CD14-positive monocyte (primary cell): ENCODE data around the gene NKX3-2. TPM values are rescaled to one million over a fixed set of nuclear protein-coding genes. Genes with fewer than 3 reads are reported as not detected.
A peak's percentile ranks its signal among the peaks of the same experiment; 100 is the strongest.

ENCODE experiments used
- DNase-seq, 3 donors: peaks; one replicate each; pipeline ENCODE4 v3.0.0-alpha.2; 2011 to 2022
- H2AFZ ChIP-seq: 2 replicates; pipeline ENCODE4 v1.6.0; 2012; ENCODE audit warnings: mild to moderate bottlenecking, low read depth, low read length, inconsistent platforms; ENCODE audit not compliant: insufficient read depth, poor library complexity, severe bottlenecking
- H3K27ac ChIP-seq, 2 donors: 1 replicate in 1 of 2; 2 replicates in 1 of 2; pipeline ENCODE4 v1.5.1; 2012 to 2013; ENCODE audit warnings: low read length in 2 of 2, control low read depth in 1 of 2, inconsistent platforms in 1 of 2, low read depth in 1 of 2, mild to moderate bottlenecking in 1 of 2
- H3K27me3 ChIP-seq, 2 donors: one replicate each; pipeline versions ENCODE4 v1.6.0 to v1.6.1; 2011 to 2013; ENCODE audit warnings: low read length in 2 of 2; ENCODE audit not compliant: control insufficient read depth in 2 of 2, insufficient read depth in 2 of 2
- H3K36me3 ChIP-seq, 2 donors: replicated peaks in 1 of 2; 1 replicate in 1 of 2; 2 replicates in 1 of 2; pipeline versions ENCODE4 v1.5.1 to v1.6.1; 2012 to 2013; ENCODE audit warnings: low read length in 2 of 2, control low read depth in 1 of 2, inconsistent platforms in 1 of 2, mild to moderate bottlenecking in 1 of 2; ENCODE audit not compliant: insufficient read depth in 2 of 2, control insufficient read depth in 1 of 2
- H3K4me1 ChIP-seq, 2 donors: 1 replicate in 1 of 2; 2 replicates in 1 of 2; pipeline versions ENCODE4 v1.5.1 to v1.6.1; 2012 to 2013; ENCODE audit warnings: low read length in 2 of 2, control low read depth in 1 of 2, inconsistent platforms in 1 of 2, mild to moderate bottlenecking in 1 of 2, moderate library complexity in 1 of 2; ENCODE audit not compliant: insufficient read depth in 2 of 2, control insufficient read depth in 1 of 2
- H3K4me2 ChIP-seq: replicated peaks from 2 replicates; pipeline ENCODE3; 2012; ENCODE audit warnings: low read length, moderate library complexity, mild to moderate bottlenecking; ENCODE audit not compliant: poor library complexity, severe bottlenecking; ENCODE audit errors: extremely low read depth
- H3K4me3 ChIP-seq, 3 experiments: fragments of 200-600 bp in 1 of 3; sonication (generic) in 1 of 3; replicated peaks in 1 of 3; 1 replicate in 2 of 3; 2 replicates in 1 of 3; pipeline ENCODE4 v1.5.1; 2011 to 2013; ENCODE audit warnings: low read length in 3 of 3, mild to moderate bottlenecking in 3 of 3, control low read depth in 2 of 3, low read depth in 2 of 3, inconsistent platforms in 1 of 3, moderate library complexity in 1 of 3
- H3K79me2 ChIP-seq: 2 replicates; pipeline ENCODE4 v1.6.0; 2012; ENCODE audit warnings: mild to moderate bottlenecking, control low read depth, inconsistent platforms, low read length, moderate library complexity; ENCODE audit not compliant: insufficient read depth
- H3K9ac ChIP-seq: 2 replicates; pipeline ENCODE4 v1.6.0; 2017; ENCODE audit warnings: low read length, mild to moderate bottlenecking; ENCODE audit not compliant: insufficient read depth, poor library complexity, severe bottlenecking
- H3K9me3 ChIP-seq, 2 donors: replicated peaks in 1 of 2; 1 replicate in 1 of 2; 2 replicates in 1 of 2; pipeline versions ENCODE4 v1.5.1 to v1.6.1; 2012 to 2013; ENCODE audit warnings: low read length in 2 of 2, control low read depth in 1 of 2; ENCODE audit not compliant: control insufficient read depth in 1 of 2, insufficient read depth in 1 of 2
- H4K20me1 ChIP-seq: 2 replicates; pipeline ENCODE4 v1.6.0; 2012; ENCODE audit warnings: mild to moderate bottlenecking, low read length, control low read depth, moderate library complexity; ENCODE audit not compliant: insufficient read depth
- H3K27ac Mint-ChIP-seq, 7 donors: one replicate each; pipeline ENCODE4 v1.8.0; 2020; ENCODE audit warnings: mild to moderate bottlenecking in 7 of 7, mixed read lengths in 7 of 7, moderate library complexity in 6 of 7, inconsistent platforms in 2 of 7
- H3K27me3 Mint-ChIP-seq, 3 donors: one replicate each; pipeline ENCODE4 v1.8.0; 2021 to 2022; ENCODE audit warnings: low read depth in 3 of 3, mild to moderate bottlenecking in 3 of 3, mixed read lengths in 3 of 3, moderate library complexity in 3 of 3, inconsistent platforms in 1 of 3
- H3K36me3 Mint-ChIP-seq, 2 donors: one replicate each; pipeline ENCODE4 v1.8.0; 2020; ENCODE audit warnings: mixed read lengths in 2 of 2, inconsistent platforms in 1 of 2, mild to moderate bottlenecking in 1 of 2
- H3K4me1 Mint-ChIP-seq: one replicate; pipeline ENCODE4 v1.8.0; 2020; ENCODE audit warnings: mild to moderate bottlenecking, mixed read lengths
- H3K4me3 Mint-ChIP-seq, 2 donors: one replicate each; pipeline ENCODE4 v1.8.0; 2020; ENCODE audit warnings: mild to moderate bottlenecking in 2 of 2, mixed read lengths in 2 of 2, moderate library complexity in 1 of 2
- H3K9me3 Mint-ChIP-seq, 7 donors: one replicate each; pipeline ENCODE4 v1.8.0; 2020 to 2022; ENCODE audit warnings: mixed read lengths in 7 of 7, mild to moderate bottlenecking in 6 of 7, moderate library complexity in 6 of 7, inconsistent platforms in 2 of 7
- WGBS: methylation state at CpG from one replicate; pipeline ENCODE4 v1.1.5; 2013; ENCODE audit warnings: missing lambda C conversion rate; ENCODE audit not compliant: insufficient coverage; 5-methylcytosine and 5-hydroxymethylcytosine counted together
- intact Hi-C, 2 donors: fragments of 100-400 bp; cut with micrococcal nuclease; formaldehyde crosslinking; loops; one replicate each; pipeline versions ENCODE4 v1.15.0 to v1.15.1; 2023
- polyA plus RNA-seq, 3 donors: library from polyadenylated mRNA; depleted of rRNA in 1 of 3; unstranded in 2 of 3; stranded (reverse) in 1 of 3; fragments of 300-500 nt in 2 of 3; fragments of >200 nt in 1 of 3; fragmentation: Illumina TruSeq in 2 of 3; gene quantifications; 1 replicate in 2 of 3; 2 replicates in 1 of 3; pipeline ENCODE4 v1.2.3, GENCODE V29; 2012 to 2021
- TF ChIP-seq, protein P1 (sequence below): fragments of 200-600 bp; IDR thresholded peaks from one replicate; pipeline ENCODE4 v1.8.0; 2022; ENCODE audit warnings: antibody characterized with exemption, mild to moderate bottlenecking

NKX3-2 gene
- polyA plus RNA-seq, 3 donors = not detected

DNA sequence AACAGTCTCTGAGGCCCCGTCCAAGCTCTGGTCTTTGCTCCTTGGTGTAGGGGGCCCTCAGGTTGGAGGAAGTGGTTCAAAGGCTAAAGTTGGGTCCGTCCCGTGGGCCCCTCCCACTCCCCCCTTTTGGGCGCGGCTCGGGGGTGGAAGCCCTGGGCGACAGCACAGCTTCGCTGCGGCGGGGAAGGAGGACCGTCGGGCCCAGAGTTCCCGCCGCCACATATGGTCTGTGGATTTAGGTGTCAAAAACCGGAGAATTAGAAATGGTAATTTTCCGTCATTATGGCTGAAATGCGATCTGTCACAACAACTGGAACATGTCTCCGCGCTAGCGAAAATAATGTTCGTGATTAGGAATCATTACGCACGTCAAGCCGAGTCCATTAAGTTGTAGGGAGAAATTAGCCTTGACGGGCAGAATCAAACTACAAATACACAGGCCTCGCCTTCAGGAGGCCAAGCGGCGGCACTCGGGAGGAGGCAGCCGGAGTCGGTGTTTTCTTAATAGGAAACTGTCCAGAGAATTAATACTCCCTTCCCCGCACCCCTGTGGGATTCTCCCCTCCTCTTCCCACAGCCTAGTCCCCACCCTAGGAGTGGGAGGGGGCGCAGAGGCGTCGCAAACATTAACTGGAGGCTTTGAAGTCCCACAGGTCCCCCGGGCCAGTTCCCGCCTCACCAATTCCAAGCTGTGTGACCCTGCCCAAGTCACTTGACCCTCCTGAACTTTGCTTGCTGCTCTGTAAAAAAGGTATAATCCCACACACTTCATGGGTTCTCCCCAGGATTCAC lies 15.0 kb downstream of the NKX3-2 start:
- H2AFZ ChIP-seq = peak overlapping the region; percentile 12
- peak overlapping the region; percentile 57 for H3K4me2 ChIP-seq
- Mint-ChIP-seq H3K9me3 (peaks cover 3 to 53% (median 42%) of the 10 kb centered on the region in 7 donors), H3K27me3 (peaks cover 99% of the 10 kb centered on the region in 3 donors), H3K36me3 (peaks cover 8 to 29% of the 10 kb centered on the region in 2 donors), H3K27ac (peak overlapping the region in 2 of 7 donors; percentile 30 to 45), H3K4me1 (peaks cover 50% of the 10 kb centered on the region), H3K4me3 (peak overlapping the region; percentile 27 to 89)
- H3K4me3 ChIP-seq = peak overlapping the region in 1 of 3 experiments; percentile 56
- intact Hi-C loops = no loop called here
- no peak overlapping the region for H3K27ac ChIP-seq
- peaks cover 93 to 99% of the 10 kb centered on the region in 2 donors for H3K27me3 ChIP-seq
- no peaks in the 10 kb centered on the region for H3K79me2 ChIP-seq
- no peak overlapping the region for H3K9ac ChIP-seq
- WGBS = 8% methylated on average over 19 of the region's 37 CpGs
- peaks cover 28 to 82% of the 10 kb centered on the region in 2 donors for H3K9me3 ChIP-seq
- TF ChIP-seq, protein P1, sequence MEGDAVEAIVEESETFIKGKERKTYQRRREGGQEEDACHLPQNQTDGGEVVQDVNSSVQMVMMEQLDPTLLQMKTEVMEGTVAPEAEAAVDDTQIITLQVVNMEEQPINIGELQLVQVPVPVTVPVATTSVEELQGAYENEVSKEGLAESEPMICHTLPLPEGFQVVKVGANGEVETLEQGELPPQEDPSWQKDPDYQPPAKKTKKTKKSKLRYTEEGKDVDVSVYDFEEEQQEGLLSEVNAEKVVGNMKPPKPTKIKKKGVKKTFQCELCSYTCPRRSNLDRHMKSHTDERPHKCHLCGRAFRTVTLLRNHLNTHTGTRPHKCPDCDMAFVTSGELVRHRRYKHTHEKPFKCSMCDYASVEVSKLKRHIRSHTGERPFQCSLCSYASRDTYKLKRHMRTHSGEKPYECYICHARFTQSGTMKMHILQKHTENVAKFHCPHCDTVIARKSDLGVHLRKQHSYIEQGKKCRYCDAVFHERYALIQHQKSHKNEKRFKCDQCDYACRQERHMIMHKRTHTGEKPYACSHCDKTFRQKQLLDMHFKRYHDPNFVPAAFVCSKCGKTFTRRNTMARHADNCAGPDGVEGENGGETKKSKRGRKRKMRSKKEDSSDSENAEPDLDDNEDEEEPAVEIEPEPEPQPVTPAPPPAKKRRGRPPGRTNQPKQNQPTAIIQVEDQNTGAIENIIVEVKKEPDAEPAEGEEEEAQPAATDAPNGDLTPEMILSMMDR = no peak
- no peaks in the 10 kb centered on the region for H3K36me3 ChIP-seq
- no peaks in the 10 kb centered on the region for H4K20me1 ChIP-seq
- no peak for DNase-seq
- peaks cover 47 to 52% of the 10 kb centered on the region in 2 donors for H3K4me1 ChIP-seq

DNA sequence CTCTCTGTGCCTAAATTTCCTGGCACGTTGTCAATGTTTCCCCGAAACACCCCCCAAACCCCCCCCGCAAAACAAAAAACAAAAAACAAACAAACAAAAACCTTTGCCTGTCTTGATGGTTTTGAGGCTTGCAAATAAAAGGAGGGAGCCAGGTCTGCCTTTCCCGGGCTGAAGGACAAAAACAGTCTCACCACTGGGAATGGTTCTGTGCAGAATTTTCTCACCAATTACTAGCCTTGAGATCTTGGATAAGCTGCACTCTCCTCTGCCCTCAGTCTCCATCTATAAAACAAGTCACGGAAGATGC lies 15.5 kb downstream of the NKX3-2 start:
- H3K4me1 Mint-ChIP-seq = peaks cover 47% of the 10 kb centered on the region
- H3K27me3 ChIP-seq = peaks cover 93 to 99% of the 10 kb centered on the region in 2 donors
- no peaks in the 10 kb centered on the region for H4K20me1 ChIP-seq
- TF ChIP-seq, protein P1 = no peak
- H3K9me3 Mint-ChIP-seq = peaks cover 9 to 56% (median 47%) of the 10 kb centered on the region in 7 donors
- intact Hi-C loops = no loop called here
- H3K4me3 Mint-ChIP-seq = peak overlapping the region; percentile 69 to 89
- WGBS = no CpG with 5 or more reads among the region's 5 CpGs
- peak overlapping the region; percentile 57 for H3K4me2 ChIP-seq
- no peak overlapping the region for H3K9ac ChIP-seq
- no peaks in the 10 kb centered on the region for H3K79me2 ChIP-seq
- H3K27ac ChIP-seq = no peak overlapping the region
- H3K27ac Mint-ChIP-seq = no peak overlapping the region
- no peak overlapping the region for H2AFZ ChIP-seq
- H3K27me3 Mint-ChIP-seq = peaks cover 99% of the 10 kb centered on the region in 3 donors
- peaks cover 13 to 31% of the 10 kb centered on the region in 2 donors for H3K36me3 Mint-ChIP-seq
- H3K4me3 ChIP-seq = peak overlapping the region in 1 of 3 experiments; percentile 56
- peaks cover 33 to 82% of the 10 kb centered on the region in 2 donors for H3K9me3 ChIP-seq
- no peaks in the 10 kb centered on the region for H3K36me3 ChIP-seq
- no peak for DNase-seq
- H3K4me1 ChIP-seq = peaks cover 47 to 49% of the 10 kb centered on the region in 2 donors
